ENCODE data around the gene C3orf20.

C3orf20 gene

DNA sequence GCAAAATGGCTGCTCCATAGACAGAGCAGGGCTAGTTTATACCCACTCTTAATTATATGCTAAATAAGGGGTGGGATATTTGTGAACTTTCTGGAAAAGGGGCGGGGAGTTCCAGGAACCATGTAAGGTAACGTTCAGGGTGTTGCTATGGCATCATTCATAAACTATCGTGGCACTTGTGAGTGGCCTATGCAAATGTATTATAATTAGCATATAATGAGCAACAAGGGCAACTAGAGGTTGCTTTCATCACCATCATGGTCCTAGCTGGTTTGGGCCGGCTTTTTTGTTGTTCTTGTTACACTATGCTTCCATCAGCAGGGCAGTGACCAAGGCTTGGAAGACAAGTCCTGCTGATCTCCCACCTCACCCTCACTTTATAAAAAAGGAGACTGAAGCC, 100.6 kb downstream of the C3orf20 start:
- Histone ChIP-seq H3K4me1 (ENCODE audit: control insufficient read depth, insufficient read depth, low read length) (peaks cover 25% of the 10 kb centered on the region), H3K27me3 (ENCODE audit: control insufficient read depth, insufficient read depth, low read length) (no peaks in the 10 kb centered on the region), H3K4me3 (ENCODE audit: low read depth, low read length) (no peak overlapping the region), H3K27ac (ENCODE audit: low read depth, low read length) (no peak overlapping the region), H3K9me3 (ENCODE audit: control insufficient read depth, insufficient read depth, low read depth, low read length) (peaks cover 2% of the 10 kb centered on the region; the same call in 1 of the 2 replicates), H3K36me3 (ENCODE audit: control insufficient read depth, insufficient read depth, low read length) (no peaks in the 10 kb centered on the region), H3K9ac (ENCODE audit: low read length) (no peak overlapping the region)

DNA sequence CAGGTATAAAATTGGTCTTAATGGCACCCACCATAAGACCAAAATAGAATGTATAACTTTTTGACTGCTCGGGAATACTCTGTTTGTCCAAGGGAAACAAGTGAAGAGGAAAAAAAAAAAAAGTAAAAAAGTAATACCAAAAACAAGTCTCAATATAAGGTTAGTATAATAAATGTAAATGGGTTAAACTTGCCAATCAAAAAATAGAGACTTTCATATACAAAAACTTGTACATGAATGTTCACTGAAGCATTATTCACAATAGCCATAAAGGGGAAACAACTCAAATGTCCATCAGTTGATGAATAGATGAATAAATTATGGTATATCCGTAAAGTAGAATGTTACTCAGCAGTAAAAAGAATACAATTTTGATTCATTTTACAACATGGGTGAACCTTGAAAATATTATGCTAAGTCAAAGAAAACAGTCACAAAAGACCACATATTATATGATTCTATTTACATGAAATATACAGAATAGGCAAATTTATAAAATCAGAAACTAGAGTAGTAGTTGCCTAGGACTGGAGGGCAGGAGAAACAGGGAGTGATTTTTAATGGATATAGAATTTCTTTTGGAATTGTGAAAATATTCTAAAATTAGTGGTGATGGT, 104.2 kb downstream of the C3orf20 start:
- Histone ChIP-seq H3K36me3 (ENCODE audit: control insufficient read depth, insufficient read depth, low read length) (no peaks in the 10 kb centered on the region), H3K9ac (ENCODE audit: low read length) (no peak overlapping the region), H3K27ac (ENCODE audit: low read depth, low read length) (no peak overlapping the region), H3K4me1 (ENCODE audit: control insufficient read depth, insufficient read depth, low read length) (peaks cover 10% of the 10 kb centered on the region), H3K9me3 (ENCODE audit: control insufficient read depth, insufficient read depth, low read depth, low read length) (peaks cover 2% of the 10 kb centered on the region; the same call in 1 of the 2 replicates), H3K27me3 (ENCODE audit: control insufficient read depth, insufficient read depth, low read length) (no peaks in the 10 kb centered on the region), H3K4me3 (ENCODE audit: low read depth, low read length) (no peak overlapping the region)

- no peak overlapping the region for H3K4me3 ChIP-seq (ENCODE audit: low read depth, low read length)
- H3K36me3 ChIP-seq (ENCODE audit: control insufficient read depth, insufficient read depth, low read length): no peaks in the 10 kb centered on the region
- no peaks in the 10 kb centered on the region for H3K27me3 ChIP-seq (ENCODE audit: control insufficient read depth, insufficient read depth, low read length)
- H3K27ac ChIP-seq (ENCODE audit: low read depth, low read length): no peak overlapping the region
- peaks cover 2% of the 10 kb centered on the region; the same call in 1 of the 2 replicates for H3K9me3 ChIP-seq (ENCODE audit: control insufficient read depth, insufficient read depth, low read depth, low read length)
- no peak overlapping the region for H3K9ac ChIP-seq (ENCODE audit: low read length)
- peaks cover 3% of the 10 kb centered on the region for H3K4me1 ChIP-seq (ENCODE audit: control insufficient read depth, insufficient read depth, low read length)
Measured at GRCh38 chr3:14780927-14781507, 106.1 kb downstream of the C3orf20 start.

DNA sequence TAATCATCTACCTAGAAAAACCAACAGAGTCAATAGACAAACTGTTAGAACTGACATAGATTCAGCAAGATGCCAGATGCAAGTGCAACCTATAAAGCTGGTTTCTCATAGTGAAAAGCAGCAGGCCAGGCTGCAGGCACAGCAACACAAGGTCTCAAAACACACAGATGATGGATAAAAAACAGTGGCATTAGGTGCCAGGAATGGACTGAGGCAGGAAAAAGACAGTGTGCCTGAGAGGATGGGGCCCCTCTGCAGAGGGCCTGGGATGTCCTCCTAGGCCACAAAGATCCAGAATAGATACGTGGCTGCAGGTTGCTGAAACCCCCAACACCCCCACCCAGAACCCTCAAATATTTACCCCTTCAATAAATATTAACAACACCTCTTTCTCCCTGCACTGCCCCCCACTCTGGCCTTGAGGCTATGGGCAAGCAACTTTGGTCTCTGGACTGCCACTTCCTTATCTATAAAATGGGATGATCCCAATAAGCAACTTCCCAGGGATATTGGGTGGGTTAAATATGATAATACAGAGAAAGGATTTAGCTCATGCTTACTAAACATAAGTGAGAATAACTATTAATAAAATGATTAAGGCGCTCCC, 108.6 kb downstream of the C3orf20 start:
- Histone ChIP-seq H3K4me1 (ENCODE audit: control insufficient read depth, insufficient read depth, low read length) (peaks cover 3% of the 10 kb centered on the region), H3K9ac (ENCODE audit: low read length) (no peak overlapping the region), H3K36me3 (ENCODE audit: control insufficient read depth, insufficient read depth, low read length) (no peaks in the 10 kb centered on the region), H3K4me3 (ENCODE audit: low read depth, low read length) (no peak overlapping the region), H3K9me3 (ENCODE audit: control insufficient read depth, insufficient read depth, low read depth, low read length) (peaks cover 2% of the 10 kb centered on the region; the same call in 1 of the 2 replicates), H3K27ac (ENCODE audit: low read depth, low read length) (no peak overlapping the region), H3K27me3 (ENCODE audit: control insufficient read depth, insufficient read depth, low read length) (no peaks in the 10 kb centered on the region)

GRCh38 chr3:14784087-14784681, 109.2 kb downstream of the C3orf20 start:
- peaks cover 1% of the 10 kb centered on the region; the same call in 1 of the 2 replicates for H3K9me3 ChIP-seq (ENCODE audit: control insufficient read depth, insufficient read depth, low read depth, low read length)

DNA sequence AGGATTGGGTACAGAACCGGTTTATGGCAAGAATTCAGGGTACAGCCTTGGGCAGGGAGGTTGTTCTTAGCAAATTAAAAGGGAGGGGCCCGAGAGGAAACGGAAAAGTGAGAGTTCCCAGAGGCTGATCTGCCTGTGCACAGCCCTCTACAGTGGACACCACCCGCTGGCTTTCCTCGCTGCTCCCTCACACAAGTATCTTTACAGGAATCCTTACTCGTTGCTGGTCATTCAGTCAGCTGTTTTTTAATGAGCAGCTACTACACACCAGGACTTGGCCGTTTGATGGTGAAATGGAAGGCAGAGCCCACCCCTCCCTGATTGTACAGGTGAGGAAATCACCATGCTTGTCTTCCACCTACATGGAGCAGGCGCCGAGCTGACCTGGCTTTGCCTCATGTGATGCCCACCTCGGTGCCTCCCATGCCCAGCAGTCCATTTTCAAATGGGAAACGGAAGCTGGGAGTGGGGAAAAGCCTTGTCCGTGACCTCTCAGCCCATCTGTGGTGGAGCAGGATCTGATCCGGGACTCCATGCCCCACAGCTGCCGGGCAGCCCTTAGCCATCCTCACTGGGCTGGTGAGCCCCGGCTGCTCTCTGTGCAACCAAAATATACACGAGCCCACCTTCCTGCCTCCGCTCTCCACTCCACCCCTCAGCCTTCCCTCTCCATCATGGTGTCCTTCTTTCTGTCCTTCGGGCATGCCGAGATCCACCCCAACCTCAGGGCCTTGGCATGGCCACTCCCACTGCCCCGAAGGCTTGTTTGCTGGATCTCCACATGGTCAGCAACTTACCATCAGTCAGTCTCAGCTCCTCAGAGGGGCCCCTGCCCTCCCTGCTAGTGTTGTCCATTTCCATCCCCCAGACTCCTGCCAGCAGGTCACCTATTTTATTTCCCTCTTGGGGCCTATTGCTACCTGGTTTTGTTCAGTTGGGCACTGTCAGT, 110.5 kb downstream of the C3orf20 start:
- H3K27ac ChIP-seq (ENCODE audit: low read depth, low read length): no peak overlapping the region
- H3K9ac ChIP-seq (ENCODE audit: low read length): no peak overlapping the region
- no peak overlapping the region for H3K4me3 ChIP-seq (ENCODE audit: low read depth, low read length)
- no peaks in the 10 kb centered on the region for H3K27me3 ChIP-seq (ENCODE audit: control insufficient read depth, insufficient read depth, low read length)
- H3K4me1 ChIP-seq (ENCODE audit: control insufficient read depth, insufficient read depth, low read length): peaks cover 3% of the 10 kb centered on the region
- H3K36me3 ChIP-seq (ENCODE audit: control insufficient read depth, insufficient read depth, low read length): no peaks in the 10 kb centered on the region
- no peaks in the 10 kb centered on the region for H3K9me3 ChIP-seq (ENCODE audit: control insufficient read depth, insufficient read depth, low read depth, low read length)

More at GRCh38 chr3:14784087-14784681, 109.2 kb downstream of the C3orf20 start:
- Histone ChIP-seq H3K36me3 (ENCODE audit: control insufficient read depth, insufficient read depth, low read length) (no peaks in the 10 kb centered on the region), H3K27ac (ENCODE audit: low read depth, low read length) (no peak overlapping the region), H3K27me3 (ENCODE audit: control insufficient read depth, insufficient read depth, low read length) (no peaks in the 10 kb centered on the region), H3K9ac (ENCODE audit: low read length) (no peak overlapping the region), H3K4me1 (ENCODE audit: control insufficient read depth, insufficient read depth, low read length) (peaks cover 3% of the 10 kb centered on the region), H3K4me3 (ENCODE audit: low read depth, low read length) (no peak overlapping the region)

DNA sequence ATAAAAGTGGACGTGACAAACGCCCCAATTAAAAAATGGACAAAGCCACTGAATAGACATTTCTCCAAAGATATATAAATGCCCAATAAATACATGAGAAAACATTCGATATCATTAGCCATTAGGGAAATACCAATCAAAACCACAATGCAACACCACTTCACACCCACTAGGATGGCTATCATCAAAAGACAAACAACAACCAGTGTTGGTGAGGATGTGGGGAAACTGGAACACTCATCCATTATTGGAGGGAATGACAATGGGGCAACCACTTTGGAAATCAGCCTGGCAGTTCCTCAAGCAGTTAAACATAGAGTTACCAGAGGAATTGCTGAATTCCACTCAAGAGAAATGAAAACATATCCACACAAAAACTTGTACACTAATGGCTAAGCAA, 111.4 kb downstream of the C3orf20 start:
- Histone ChIP-seq H3K27ac (ENCODE audit: low read depth, low read length) (no peak overlapping the region), H3K9ac (ENCODE audit: low read length) (no peak overlapping the region), H3K9me3 (ENCODE audit: control insufficient read depth, insufficient read depth, low read depth, low read length) (no peaks in the 10 kb centered on the region), H3K36me3 (ENCODE audit: control insufficient read depth, insufficient read depth, low read length) (no peaks in the 10 kb centered on the region), H3K4me1 (ENCODE audit: control insufficient read depth, insufficient read depth, low read length) (peaks cover 3% of the 10 kb centered on the region), H3K27me3 (ENCODE audit: control insufficient read depth, insufficient read depth, low read length) (no peaks in the 10 kb centered on the region), H3K4me3 (ENCODE audit: low read depth, low read length) (no peak overlapping the region)

DNA sequence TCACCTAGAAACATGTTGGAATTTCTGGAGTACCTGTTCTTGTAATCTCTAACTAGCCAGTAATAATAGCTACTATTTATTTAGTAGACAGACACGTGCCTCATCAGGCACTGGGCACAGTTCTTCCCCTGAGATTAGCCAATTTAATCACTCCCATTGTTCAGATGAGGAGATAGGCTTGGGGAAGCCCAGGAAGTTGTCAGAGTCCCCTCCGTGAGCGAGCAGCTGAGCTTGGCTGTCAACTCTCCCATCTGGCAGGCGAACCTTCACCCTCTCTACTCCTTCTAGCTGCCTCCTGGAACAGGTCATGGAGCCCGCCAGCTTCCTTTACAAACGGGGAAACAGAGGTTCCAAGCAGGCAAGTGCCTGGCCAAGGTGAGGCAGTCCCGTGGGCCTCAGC, 112.7 kb downstream of the C3orf20 start:
- H3K4me1 ChIP-seq (ENCODE audit: control insufficient read depth, insufficient read depth, low read length): peaks cover 3% of the 10 kb centered on the region
- no peak overlapping the region for H3K4me3 ChIP-seq (ENCODE audit: low read depth, low read length)
- H3K36me3 ChIP-seq (ENCODE audit: control insufficient read depth, insufficient read depth, low read length): no peaks in the 10 kb centered on the region
- H3K27me3 ChIP-seq (ENCODE audit: control insufficient read depth, insufficient read depth, low read length): no peaks in the 10 kb centered on the region
- no peak overlapping the region for H3K27ac ChIP-seq (ENCODE audit: low read depth, low read length)
- no peaks in the 10 kb centered on the region for H3K9me3 ChIP-seq (ENCODE audit: control insufficient read depth, insufficient read depth, low read depth, low read length)
- H3K9ac ChIP-seq (ENCODE audit: low read length): no peak overlapping the region

DNA sequence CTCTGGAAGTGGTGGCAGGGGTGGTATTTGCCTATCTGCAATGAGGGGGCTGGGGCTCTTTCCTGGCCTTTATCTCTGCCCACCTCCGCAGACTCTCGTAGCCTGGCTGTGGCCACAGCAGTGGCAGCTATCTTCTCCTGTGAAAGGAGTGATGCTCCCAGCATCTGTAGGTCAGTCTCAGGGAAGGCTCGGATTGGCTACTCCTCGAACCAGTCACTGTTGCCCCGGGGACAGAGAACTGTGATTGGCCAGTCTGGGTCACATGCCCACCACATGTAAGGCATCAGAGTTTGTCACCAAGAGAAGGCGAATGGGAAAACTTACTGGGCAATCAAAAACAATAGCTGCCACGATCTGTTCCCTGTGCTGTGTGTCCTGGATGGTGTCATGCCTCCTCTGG, 113.7 kb downstream of the C3orf20 start:
- Histone ChIP-seq H3K27ac (ENCODE audit: low read depth, low read length) (no peak overlapping the region), H3K4me3 (ENCODE audit: low read depth, low read length) (no peak overlapping the region), H3K27me3 (ENCODE audit: control insufficient read depth, insufficient read depth, low read length) (no peaks in the 10 kb centered on the region)

GRCh38 chr3:14789221-14789620, 114.3 kb downstream of the C3orf20 start:
- Histone ChIP-seq H3K27me3 (ENCODE audit: control insufficient read depth, insufficient read depth, low read length) (no peaks in the 10 kb centered on the region), H3K4me3 (ENCODE audit: low read depth, low read length) (no peak overlapping the region), H3K27ac (ENCODE audit: low read depth, low read length) (no peak overlapping the region), H3K4me1 (ENCODE audit: control insufficient read depth, insufficient read depth, low read length) (peaks cover under 1% of the 10 kb centered on the region), H3K9ac (ENCODE audit: low read length) (no peak overlapping the region), H3K9me3 (ENCODE audit: control insufficient read depth, insufficient read depth, low read depth, low read length) (no peaks in the 10 kb centered on the region), H3K36me3 (ENCODE audit: control insufficient read depth, insufficient read depth, low read length) (no peaks in the 10 kb centered on the region)

More for the DNA sequence above, 113.7 kb downstream of the C3orf20 start:
- Histone ChIP-seq H3K4me1 (ENCODE audit: control insufficient read depth, insufficient read depth, low read length) (peaks cover 3% of the 10 kb centered on the region), H3K9me3 (ENCODE audit: control insufficient read depth, insufficient read depth, low read depth, low read length) (no peaks in the 10 kb centered on the region), H3K36me3 (ENCODE audit: control insufficient read depth, insufficient read depth, low read length) (no peaks in the 10 kb centered on the region), H3K9ac (ENCODE audit: low read length) (no peak overlapping the region)
